SK-N-SH (cell line): ENCODE data around the gene ZNF804A.

Experiments used
- EP300 ChIP-seq, 2 experiments: IDR thresholded peaks; 2 replicates each; pipeline versions ENCODE4 v1.4.0 to v1.6.1; 2012; ENCODE audit warnings: borderline replicate concordance in 1 of 2, low read depth in 1 of 2, low read length in 1 of 2
- JUND ChIP-seq: IDR thresholded peaks from 2 replicates; pipeline ENCODE4 v1.4.0; 2012
- RAD21 ChIP-seq: IDR thresholded peaks from 2 replicates; pipeline ENCODE4 v1.6.1; 2012; ENCODE audit warnings: mild to moderate bottlenecking, low read length
- REST ChIP-seq: IDR thresholded peaks from 2 replicates; pipeline ENCODE4 v1.6.1; 2012; ENCODE audit warnings: mild to moderate bottlenecking, low read depth, low read length, moderate library complexity

DNA sequence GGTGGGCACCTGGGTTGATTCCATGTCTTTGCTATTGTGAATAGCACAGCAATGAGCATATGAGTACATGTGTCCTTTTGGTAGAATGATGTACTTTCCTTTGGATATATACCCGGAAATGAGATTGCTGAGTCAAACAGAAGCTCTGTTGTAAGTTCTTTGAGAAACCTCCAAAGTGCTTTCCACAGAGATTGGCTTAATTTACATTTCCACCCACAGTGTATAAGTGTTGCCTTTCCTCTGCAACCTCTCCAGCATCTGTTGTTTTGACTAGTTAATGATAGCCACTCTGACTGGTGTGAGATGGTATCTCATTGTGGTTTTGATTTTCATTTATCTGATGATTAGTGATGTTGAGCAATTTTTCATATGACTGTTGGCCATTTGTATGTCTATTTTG is 194.8 kb downstream of the ZNF804A start:
- no peak for TF ChIP-seq EP300 (IDR thresholded peaks at IDR 0.05; ENCODE audit: borderline replicate concordance in 1 of 2, low read depth in 1 of 2, low read length in 1 of 2)
- TF ChIP-seq JUND: no peak
- no peak for TF ChIP-seq REST
- TF ChIP-seq RAD21: no peak
